ENCODE data around the gene VEZF1.

VEZF1 gene

DNA sequence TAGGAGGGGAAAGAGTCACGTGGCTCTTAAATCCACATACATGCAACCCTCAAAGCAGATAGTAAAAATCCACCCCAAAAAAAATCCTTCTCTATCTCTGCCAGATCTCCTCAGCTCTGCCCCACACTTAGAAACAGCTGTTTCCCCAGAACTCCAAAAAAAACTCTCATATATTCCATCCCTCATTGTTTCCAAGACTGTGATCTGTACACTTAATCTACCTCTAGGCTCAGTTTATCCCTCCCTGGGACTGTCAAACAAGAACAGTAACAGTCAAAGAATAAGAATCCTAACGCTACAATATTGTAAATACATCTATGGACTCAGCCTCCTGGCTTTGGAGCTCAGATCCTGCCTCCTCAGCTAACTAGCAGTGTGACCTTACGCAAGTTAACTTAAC is 44.4 kb downstream of the VEZF1 start:
- ATAC-seq (replicated peaks) = no peak
- DNase-seq = no peak
- no peak overlapping the region for H3K27ac Mint-ChIP-seq
- no peak overlapping the region for H3K4me3 Mint-ChIP-seq
- H3K27me3 Mint-ChIP-seq = peaks cover 29 to 35% of the 10 kb centered on the region in 2 donors
- H3K4me1 Mint-ChIP-seq = peaks cover 43 to 61% of the 10 kb centered on the region in 2 donors
- H3K9me3 Mint-ChIP-seq = no peaks in the 10 kb centered on the region
- no peaks in the 10 kb centered on the region for H3K36me3 Mint-ChIP-seq

DNA sequence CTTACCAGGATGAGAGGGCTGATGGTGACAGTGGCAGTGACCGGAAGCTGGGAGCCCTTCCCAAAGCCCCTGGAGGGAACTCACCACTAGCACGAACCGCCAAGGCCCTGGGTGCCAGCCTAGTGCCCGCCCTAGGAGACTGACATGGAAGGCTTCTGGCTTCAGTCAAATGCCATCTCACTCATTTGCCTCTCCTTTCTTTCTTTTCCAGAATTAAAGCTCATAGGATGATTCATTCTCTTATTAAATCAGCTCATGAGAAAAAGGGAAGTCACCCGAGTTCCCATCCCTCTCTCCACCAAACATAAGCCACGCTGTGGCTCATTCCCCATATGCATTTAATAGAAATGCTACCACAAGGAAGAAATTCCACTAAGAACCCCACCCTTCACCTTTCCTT is 44.9 kb downstream of the VEZF1 start:
- Mint-ChIP-seq H3K4me3 (no peak overlapping the region), H3K27me3 (peaks cover 29 to 33% of the 10 kb centered on the region in 2 donors), H3K27ac (no peak overlapping the region), H3K36me3 (no peaks in the 10 kb centered on the region), H3K4me1 (peaks cover 40 to 57% of the 10 kb centered on the region in 2 donors), H3K9me3 (no peaks in the 10 kb centered on the region)
- ATAC-seq (replicated peaks) (no peak), DNase-seq (no peak)

DNA sequence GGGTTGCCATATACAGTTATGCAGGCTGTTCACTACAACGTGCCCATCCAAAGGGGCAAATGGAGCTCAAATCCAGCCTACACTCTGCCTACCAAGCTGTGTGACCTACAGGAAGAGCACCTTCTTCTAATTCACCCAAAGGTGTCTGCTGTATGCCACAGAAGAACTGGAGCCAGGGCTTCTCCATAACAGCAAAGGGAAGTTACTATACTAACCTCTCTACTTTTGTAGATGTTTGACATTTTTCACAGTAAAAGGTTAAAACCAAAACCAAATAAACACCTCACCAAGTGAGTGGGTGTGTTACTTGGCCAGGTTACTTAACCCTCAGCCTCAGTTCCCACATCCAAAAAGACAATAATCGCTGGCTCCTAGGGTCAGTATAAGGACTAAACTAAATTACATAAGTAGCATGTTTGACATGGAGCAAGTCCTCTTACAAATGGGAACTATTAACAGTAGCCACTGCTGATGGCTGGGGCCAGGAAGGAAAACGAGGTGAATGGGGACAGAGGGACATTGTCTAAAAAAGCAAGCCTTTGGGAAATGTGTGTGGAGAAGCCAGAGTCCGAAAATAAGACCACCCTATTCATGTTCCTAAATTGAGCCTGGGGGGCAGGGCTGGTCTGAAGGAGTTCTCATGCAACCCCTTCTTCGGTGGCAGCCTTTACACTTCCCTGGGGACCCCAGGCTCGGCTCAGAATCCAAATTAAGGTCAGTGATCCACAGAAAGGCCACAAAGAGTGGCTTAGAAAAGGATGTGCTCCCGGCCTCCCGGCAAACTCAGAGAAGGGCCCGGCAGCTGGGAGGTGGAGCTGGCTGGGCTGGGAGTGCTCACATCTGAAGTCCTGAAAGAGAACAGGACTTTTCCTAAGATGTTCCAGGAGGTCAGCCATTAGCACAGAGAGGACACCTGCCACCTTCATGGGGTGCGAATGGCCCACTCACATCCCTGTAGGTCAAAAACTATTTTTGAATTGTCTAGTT is 46.4 kb downstream of the VEZF1 start:
- Mint-ChIP-seq H3K4me1 (peaks cover 32 to 54% of the 10 kb centered on the region in 2 donors), H3K4me3 (no peak overlapping the region), H3K36me3 (no peaks in the 10 kb centered on the region), H3K9me3 (no peaks in the 10 kb centered on the region), H3K27me3 (peaks cover 28 to 40% of the 10 kb centered on the region in 2 donors), H3K27ac (no peak overlapping the region)
- ATAC-seq (replicated peaks) = peak in 1 of 2 donors; percentile 17
- no peak for DNase-seq

DNA sequence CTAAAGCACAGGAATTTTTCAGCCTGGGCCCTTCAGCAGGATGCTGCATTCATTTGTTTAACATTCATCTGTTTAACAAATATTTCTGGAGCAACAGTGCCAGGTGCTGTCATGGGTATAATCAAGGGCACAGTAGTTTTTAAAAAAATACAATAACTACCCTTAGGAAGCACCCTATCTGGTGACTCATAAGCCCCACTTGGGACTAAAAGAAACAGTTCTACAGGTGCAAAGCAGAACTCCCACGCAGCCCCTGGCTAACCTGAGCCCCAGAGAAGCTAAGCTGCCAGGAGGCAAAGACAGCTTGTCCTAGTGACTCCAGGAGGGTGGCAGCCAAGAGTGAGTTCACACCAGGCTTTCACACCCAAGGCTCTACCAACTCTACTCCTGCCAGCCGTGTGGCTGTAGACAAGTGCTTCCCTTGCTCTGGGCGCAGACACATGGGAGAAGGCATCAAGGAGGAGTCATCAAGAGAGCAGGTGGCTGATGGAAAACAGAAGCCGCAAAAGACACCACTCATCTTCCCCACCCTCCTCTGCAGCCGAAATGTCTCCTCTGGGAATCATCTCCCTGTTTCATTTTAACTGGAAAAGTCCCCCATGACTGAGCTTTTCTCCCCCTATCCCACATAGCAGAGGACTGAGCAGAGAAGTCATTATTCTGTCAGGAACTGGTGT is 47.3 kb downstream of the VEZF1 start:
- H3K36me3 Mint-ChIP-seq = no peaks in the 10 kb centered on the region
- H3K27me3 Mint-ChIP-seq = peaks cover 34 to 47% of the 10 kb centered on the region in 2 donors
- H3K4me1 Mint-ChIP-seq = peaks cover 30 to 48% of the 10 kb centered on the region in 2 donors
- H3K27ac Mint-ChIP-seq = peak overlapping the region; percentile 25
- H3K9me3 Mint-ChIP-seq = no peaks in the 10 kb centered on the region
- peak overlapping the region in 1 of 2 donors; percentile 65 for H3K4me3 Mint-ChIP-seq
- ATAC-seq (replicated peaks) (peak; percentile 42 to 56), DNase-seq (no peak)

DNA sequence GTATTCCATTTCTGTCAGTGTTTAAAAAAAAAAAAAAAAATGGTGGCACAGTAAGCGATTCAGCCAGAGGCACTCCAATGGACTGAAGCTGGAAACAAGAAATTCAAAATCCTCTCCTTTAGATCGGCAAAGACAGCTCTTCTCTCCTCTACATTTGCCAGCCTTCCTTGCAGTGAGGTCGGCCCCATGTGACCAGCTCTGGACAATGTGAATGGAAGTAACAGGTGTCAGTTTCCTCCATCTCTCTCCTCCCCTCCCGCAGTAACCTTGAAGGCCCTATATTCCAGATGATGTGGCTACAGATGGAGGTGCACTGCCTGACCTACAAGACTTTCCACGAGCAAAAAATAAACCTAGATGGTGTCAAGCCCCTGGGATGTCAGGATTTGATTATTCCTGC is 47.8 kb downstream of the VEZF1 start:
- Mint-ChIP-seq H3K36me3 (no peaks in the 10 kb centered on the region), H3K27me3 (peaks cover 38 to 53% of the 10 kb centered on the region in 2 donors), H3K4me1 (peaks cover 30 to 48% of the 10 kb centered on the region in 2 donors), H3K9me3 (no peaks in the 10 kb centered on the region), H3K27ac (no peak overlapping the region), H3K4me3 (peak overlapping the region; percentile 42 to 65)
- DNase-seq (no peak), ATAC-seq (replicated peaks) (no peak)

DNA sequence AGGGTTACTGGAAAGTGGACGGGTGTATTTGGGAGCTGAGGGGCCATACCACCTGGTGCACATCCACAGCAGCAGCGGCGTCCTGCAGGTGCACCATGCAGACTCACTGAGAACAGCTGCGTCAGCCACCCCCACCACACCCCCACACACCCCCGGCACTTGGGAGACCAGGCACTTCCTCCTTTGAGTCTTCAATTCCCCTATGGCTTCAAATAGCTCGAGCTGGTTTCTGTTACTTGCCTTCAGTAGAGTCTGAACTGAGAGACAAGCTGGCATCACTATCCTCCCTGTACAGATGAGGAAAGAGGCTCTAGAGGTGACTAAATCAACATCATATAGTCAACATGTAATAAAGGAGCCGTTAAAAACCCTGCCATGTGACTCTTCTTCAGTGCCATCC is 48.3 kb downstream of the VEZF1 start:
- peak; percentile 72 for DNase-seq
- Mint-ChIP-seq H3K27me3 (peaks cover 41 to 54% of the 10 kb centered on the region in 2 donors), H3K27ac (peak overlapping the region; percentile 67), H3K9me3 (no peaks in the 10 kb centered on the region), H3K4me1 (peaks cover 30 to 48% of the 10 kb centered on the region in 2 donors), H3K4me3 (peak overlapping the region; percentile 56 to 65), H3K36me3 (no peaks in the 10 kb centered on the region)
- peak; percentile 92 to 93 for ATAC-seq (replicated peaks)

DNA sequence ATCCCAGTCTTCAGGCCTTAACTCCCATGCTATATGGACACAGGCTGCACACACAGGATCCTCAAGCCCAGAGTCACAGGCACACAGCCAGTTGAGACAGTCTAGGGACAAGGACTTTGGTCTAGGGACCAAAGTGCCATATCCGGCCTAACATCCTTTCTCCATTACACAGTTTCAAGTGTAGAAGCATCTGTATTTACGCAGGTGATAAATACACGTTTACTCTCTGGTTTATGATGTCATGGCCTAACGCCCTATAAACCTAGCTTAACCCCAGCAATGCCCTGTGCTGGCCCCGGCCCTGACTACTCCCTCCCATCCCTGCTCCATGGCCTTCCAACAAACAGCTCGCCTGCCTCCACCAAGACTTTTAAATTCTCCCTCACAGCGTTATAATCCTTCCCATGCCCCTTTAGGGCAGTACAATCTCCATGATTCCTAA is 50.0 kb downstream of the VEZF1 start:
- H3K9me3 Mint-ChIP-seq = no peaks in the 10 kb centered on the region
- no peak overlapping the region for H3K27ac Mint-ChIP-seq

DNA sequence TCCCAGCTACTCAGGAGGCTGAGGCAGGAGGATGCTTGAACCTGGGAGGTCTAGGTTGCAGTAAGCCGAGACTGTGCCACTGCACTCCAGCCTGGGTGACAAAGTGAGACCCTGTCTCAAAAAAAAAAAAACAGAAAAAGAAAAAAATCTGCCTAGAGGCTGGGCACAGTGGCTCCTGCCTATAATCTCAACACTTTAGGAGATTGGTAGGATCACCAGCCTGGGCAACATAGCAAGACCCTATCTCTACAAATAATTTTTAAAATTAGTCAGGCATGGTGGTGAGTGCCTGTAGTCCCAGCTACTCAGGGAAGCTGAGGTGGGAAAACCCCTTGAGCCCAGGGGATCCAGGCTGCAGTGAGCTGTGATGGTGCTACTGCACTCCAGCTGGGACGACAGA is 50.6 kb downstream of the VEZF1 start:
- no peaks in the 10 kb centered on the region for H3K36me3 Mint-ChIP-seq
- no peak for DNase-seq
- H3K9me3 Mint-ChIP-seq = no peaks in the 10 kb centered on the region
- no peak overlapping the region for H3K27ac Mint-ChIP-seq
- peaks cover 24 to 36% of the 10 kb centered on the region in 2 donors for H3K4me1 Mint-ChIP-seq
- no peak overlapping the region for H3K4me3 Mint-ChIP-seq
- peaks cover 27 to 52% of the 10 kb centered on the region in 2 donors for H3K27me3 Mint-ChIP-seq
- ATAC-seq (replicated peaks) = no peak

More for the DNA sequence above, 50.0 kb downstream of the VEZF1 start:
- Mint-ChIP-seq H3K4me1 (peaks cover 25 to 40% of the 10 kb centered on the region in 2 donors), H3K27me3 (peaks cover 29 to 52% of the 10 kb centered on the region in 2 donors), H3K36me3 (no peaks in the 10 kb centered on the region), H3K4me3 (no peak overlapping the region)
- no peak for ATAC-seq (replicated peaks)
- no peak for DNase-seq

DNA sequence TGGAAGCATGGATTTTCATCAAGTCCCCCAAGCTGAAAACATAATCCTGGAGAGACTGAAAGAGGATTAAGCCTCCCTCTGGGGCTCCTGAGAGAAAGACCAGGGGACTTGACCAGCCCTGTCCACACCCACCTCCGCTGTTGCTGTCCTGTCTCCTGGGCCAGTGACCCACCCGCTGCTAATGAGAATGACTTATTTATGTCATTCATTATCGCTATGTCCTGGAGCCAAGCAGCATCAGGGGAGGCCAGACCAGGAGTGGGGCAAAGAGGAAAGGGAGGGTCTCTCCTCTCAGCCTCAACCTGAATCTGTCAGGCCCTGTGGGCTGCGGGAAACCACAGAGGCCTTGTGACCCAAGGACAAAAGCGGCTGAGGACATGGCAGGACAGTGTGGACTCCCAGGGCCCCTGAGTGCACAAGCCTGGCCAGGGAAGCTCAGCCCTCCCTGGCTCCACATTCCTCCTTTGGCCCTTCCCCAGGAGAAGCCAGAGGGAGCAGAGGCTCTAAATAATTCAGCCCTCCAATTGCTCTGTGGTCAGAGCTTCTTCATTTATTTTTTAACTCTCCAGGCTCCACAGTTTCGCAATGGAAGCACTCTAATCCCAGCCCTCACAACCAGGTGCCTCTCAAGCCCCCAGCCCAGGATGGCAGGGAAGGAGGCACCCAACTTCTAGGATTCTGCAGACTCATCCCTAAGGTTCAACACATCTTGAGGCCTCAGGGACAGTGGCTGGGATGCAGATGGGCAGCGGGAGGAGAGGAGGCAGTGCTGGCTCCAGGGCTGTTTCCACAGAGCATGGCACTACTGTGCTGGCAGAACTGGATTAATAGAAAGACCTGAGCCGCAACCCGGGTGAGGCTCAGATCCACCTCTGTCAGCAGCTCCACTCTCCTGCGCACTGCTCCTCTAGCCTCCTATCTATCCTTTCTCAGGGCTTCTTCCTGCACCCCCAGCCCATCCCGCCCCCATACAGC is 51.9 kb downstream of the VEZF1 start:
- peaks cover 18 to 27% of the 10 kb centered on the region in 2 donors for H3K4me1 Mint-ChIP-seq
- H3K9me3 Mint-ChIP-seq = no peaks in the 10 kb centered on the region
- DNase-seq = no peak
- ATAC-seq (replicated peaks) = no peak
- no peak overlapping the region for H3K27ac Mint-ChIP-seq
- H3K36me3 Mint-ChIP-seq = no peaks in the 10 kb centered on the region
- H3K27me3 Mint-ChIP-seq = peaks cover 30 to 58% of the 10 kb centered on the region in 2 donors
- no peak overlapping the region for H3K4me3 Mint-ChIP-seq

DNA sequence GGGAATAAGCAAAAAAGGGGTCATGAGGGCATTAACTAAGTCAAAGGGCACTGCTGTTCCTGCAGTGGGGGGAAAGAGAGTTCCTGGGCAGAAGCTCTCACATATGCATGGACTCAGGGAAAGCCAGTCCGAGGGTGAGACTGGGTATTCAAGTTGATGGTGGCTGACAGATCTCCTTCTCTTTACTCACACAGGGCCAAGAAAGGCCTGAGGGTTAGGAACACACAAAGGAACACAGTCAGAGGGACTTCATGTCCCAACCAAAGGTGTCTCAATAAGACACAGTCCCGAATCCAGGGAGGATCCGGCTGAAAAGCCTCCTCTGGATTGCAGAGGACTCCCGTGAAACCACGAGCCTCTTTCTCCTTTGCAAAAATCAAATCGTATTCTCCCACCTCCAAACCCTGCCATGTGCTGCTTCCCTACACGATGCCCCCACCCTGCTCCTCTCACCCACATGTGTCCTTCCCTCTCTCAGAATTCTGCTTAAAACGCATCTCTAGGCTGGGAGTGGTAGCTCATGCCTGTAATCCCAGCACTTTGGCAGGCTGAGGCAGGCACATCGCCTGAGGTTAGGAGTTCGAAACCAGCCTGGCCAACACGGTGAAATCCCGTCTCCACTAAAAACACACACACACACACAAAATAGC is 56.4 kb downstream of the VEZF1 start:
- H3K36me3 Mint-ChIP-seq = no peaks in the 10 kb centered on the region
- H3K4me3 Mint-ChIP-seq = no peak overlapping the region
- peaks cover 0 to 4% of the 10 kb centered on the region in 2 donors for H3K4me1 Mint-ChIP-seq
- ATAC-seq (replicated peaks) (no peak), DNase-seq (no peak)
- no peaks in the 10 kb centered on the region for H3K9me3 Mint-ChIP-seq
- H3K27ac Mint-ChIP-seq = no peak overlapping the region
- H3K27me3 Mint-ChIP-seq = peaks cover 49 to 78% of the 10 kb centered on the region in 2 donors

DNA sequence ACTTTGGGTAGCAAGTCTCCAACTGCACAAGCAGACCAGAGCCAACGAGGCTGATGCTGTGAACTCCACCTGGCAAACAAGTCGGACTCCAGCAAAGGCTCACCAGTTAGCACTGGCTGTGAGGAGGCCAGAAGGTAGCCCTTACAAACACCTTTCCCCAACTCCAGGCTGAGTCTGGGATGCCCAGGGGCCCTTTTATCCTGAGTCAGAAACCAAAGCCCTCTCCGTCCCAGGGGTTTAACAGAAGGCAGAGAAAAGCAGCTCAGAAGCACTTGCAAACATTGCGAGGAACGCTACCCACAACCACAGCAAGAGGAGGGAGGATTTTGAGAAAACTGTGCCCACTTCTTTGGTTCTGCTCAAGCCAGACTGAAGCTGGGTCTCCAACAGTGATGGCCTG is 57.8 kb downstream of the VEZF1 start:
- DNase-seq (no peak), ATAC-seq (replicated peaks) (no peak)
- Mint-ChIP-seq H3K36me3 (no peaks in the 10 kb centered on the region), H3K4me1 (peaks cover 0 to 9% of the 10 kb centered on the region in 2 donors), H3K27me3 (peaks cover 44 to 78% of the 10 kb centered on the region in 2 donors), H3K9me3 (no peaks in the 10 kb centered on the region), H3K27ac (no peak overlapping the region), H3K4me3 (no peak overlapping the region)

DNA sequence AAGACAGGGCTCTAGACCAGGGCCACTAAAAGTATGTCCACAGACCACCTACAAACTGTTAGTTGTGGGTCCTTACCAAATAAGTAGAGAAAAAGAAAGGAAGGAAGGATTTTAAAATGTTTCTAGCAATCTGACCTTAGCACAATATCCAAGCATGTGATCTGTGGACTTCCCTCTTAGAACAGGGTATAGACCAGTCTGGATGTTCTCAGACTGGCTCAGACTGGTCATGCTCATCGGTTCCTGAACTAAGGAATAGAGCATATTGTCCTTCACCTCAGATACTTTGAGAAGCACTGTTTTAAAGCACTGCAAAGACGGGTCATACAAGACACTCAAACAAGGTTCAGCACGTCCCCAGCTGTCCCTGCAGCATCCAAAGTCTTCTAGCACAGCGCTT is 58.7 kb downstream of the VEZF1 start:
- ATAC-seq (replicated peaks) (no peak), DNase-seq (no peak)
- H3K27ac Mint-ChIP-seq = no peak overlapping the region
- peaks cover 49 to 82% of the 10 kb centered on the region in 2 donors for H3K27me3 Mint-ChIP-seq
- H3K4me3 Mint-ChIP-seq = no peak overlapping the region
- peaks cover 0 to 11% of the 10 kb centered on the region in 2 donors for H3K4me1 Mint-ChIP-seq
- no peaks in the 10 kb centered on the region for H3K36me3 Mint-ChIP-seq
- H3K9me3 Mint-ChIP-seq = no peaks in the 10 kb centered on the region

DNA sequence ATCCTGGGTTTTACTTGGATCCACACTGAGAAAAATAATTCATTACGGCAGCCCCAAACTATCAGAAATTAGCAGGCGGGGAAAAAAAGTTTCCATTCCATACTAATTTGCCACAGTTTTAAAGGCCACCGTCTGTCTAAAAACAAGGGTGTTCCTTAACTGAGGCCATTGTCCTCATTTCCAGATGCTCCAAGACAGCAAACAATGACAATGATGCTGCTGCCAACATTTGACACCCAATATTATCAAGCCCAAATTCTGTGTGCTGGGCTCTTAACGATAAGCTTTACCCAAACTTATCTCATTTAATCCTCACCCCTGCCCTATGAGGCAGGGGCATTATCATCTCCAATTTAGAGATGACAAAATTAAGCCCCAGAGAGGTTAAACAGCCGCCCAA is 59.1 kb downstream of the VEZF1 start:
- H3K4me3 Mint-ChIP-seq = no peak overlapping the region
- no peaks in the 10 kb centered on the region for H3K36me3 Mint-ChIP-seq
- ATAC-seq (replicated peaks) (no peak), DNase-seq (no peak)
- H3K9me3 Mint-ChIP-seq = no peaks in the 10 kb centered on the region
- no peak overlapping the region for H3K27ac Mint-ChIP-seq
- H3K4me1 Mint-ChIP-seq = peaks cover 0 to 11% of the 10 kb centered on the region in 2 donors
- peaks cover 54 to 85% of the 10 kb centered on the region in 2 donors for H3K27me3 Mint-ChIP-seq
